Left hindlimb (tissue), 1 donor: Measurements from ENCODE around the gene ACR.
"Not testable (repeated sequence)": the region's sequence is repeated elsewhere in the genome, so short reads cannot be mapped to it uniquely, and the experiment has no call there.

Experiments used
- DNase-seq: peaks from one replicate; pipeline ENCODE4 v3.0.0-alpha.2; 2018

ACR gene

GRCh38 chr22:50783033-50783879, 45.3 kb downstream of the ACR start, which contains the start of gene RABL2B:
TSS of gene RABL2B (minus strand) at chr22:50783636. CDS start at chr22:50782294, 1,342 bp downstream.
- peak; percentile 90 for DNase-seq

- not testable (repeated sequence) for DNase-seq
Measured at GRCh38 chr22:50783880-50784276, 45.9 kb downstream of the ACR start.

DNA sequence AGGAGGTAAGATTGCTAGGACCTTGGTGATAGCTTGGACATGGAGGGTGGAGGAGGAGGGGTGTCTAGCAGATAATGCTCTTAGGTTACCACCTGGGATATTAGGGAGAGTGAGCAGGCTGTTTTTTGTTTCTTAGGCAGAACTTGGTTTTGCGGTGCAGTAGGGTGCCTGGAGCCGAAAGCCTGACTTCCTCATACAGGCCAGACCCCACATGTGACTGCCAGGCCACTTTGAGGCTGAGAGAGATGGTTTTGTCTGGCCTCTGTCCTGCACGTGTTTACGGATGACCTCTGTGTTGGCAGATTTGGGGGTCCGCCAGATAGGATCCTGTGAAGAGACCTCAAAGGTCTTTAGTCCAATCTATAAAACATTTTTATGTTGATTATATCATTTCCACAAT, 47.3 kb downstream of the ACR start:
- not testable (repeated sequence) for DNase-seq

GRCh38 chr22:50786936-50787335, 48.9 kb downstream of the ACR start:
- DNase-seq, result not testable (repeated sequence)
